Right lobe of liver (tissue), 6 donors: ENCODE measurements around the gene ABCA9. TPM values are rescaled to one million over a fixed set of nuclear protein-coding genes. Genes with fewer than 3 reads are reported as not detected.
A peak's percentile ranks its signal among the peaks of the same experiment; 100 is the strongest.

Experiments
- ATAC-seq, 4 donors: fragments of 200-7000 bp; cut with Tn5 transposase; one replicate each; pipeline ENCODE4 v1.9.1; 2020; ENCODE audit warnings: mild to moderate bottlenecking in 4 of 4, moderate library complexity in 4 of 4
- DNase-seq, 3 donors: peaks; one replicate each; pipeline ENCODE4 v3.0.0-alpha.2; 2020
- H3K27ac ChIP-seq, 3 donors: fragments of 200-600 bp; one replicate each; pipeline ENCODE4 v1.8.0; 2022
- H3K27me3 ChIP-seq, 2 donors: fragments of 200-600 bp; one replicate each; pipeline ENCODE4 v1.8.0; 2022
- H3K36me3 ChIP-seq, 4 donors: fragments of 200-600 bp; sonication (generic) in 1 of 4; one replicate each; pipeline versions ENCODE4 v1.5.1 to v1.8.0; 2017 to 2022; ENCODE audit warnings: control low read depth in 1 of 4
- H3K4me1 ChIP-seq, 4 donors: fragments of 200-600 bp; sonication (generic) in 1 of 4; one replicate each; pipeline versions ENCODE4 v1.5.1 to v1.8.0; 2017 to 2022; ENCODE audit warnings: control low read depth in 1 of 4
- H3K4me3 ChIP-seq, 3 donors: fragments of 200-600 bp; one replicate each; pipeline ENCODE4 v1.8.0; 2022
- H3K9me3 ChIP-seq, 4 donors: fragments of 200-600 bp; sonication (generic) in 1 of 4; one replicate each; pipeline versions ENCODE4 v1.5.1 to v1.8.0; 2017 to 2022; ENCODE audit warnings: control low read depth in 1 of 4
- POLR2A ChIP-seq: fragments of 450-650 bp; IDR thresholded peaks from one replicate; pipeline ENCODE4 v1.6.1; 2017; ENCODE audit warnings: antibody characterized with exemption, mild to moderate bottlenecking
- WGBS: methylation state at CpG from one replicate; pipeline ENCODE4 v1.1.6; 2018; ENCODE audit warnings: low coverage, low lambda C conversion rate; ENCODE audit not compliant: insufficient coverage; ENCODE audit errors: missing lambda C conversion rate; 5-methylcytosine and 5-hydroxymethylcytosine counted together
- intact Hi-C, 2 donors: fragments of 100-400 bp; cut with DNase I; formaldehyde crosslinking; loops; one replicate each; pipeline versions ENCODE4 v1.11.2 to v1.14.1; 2022
- total RNA-seq, 6 experiments: library from RNA; depleted of rRNA in 2 of 6; stranded (reverse); fragments of >200 nt in 2 of 6; fragmentation: NEBNext Ultra II Directional in 3 of 6; extraction: Animal tissue kit (Norgen Biotek cat#: 25700) in 3 of 6; gene quantifications; one replicate each; pipeline versions ENCODE4 v1.1.0 to v1.2.4, GENCODE V29; 2016 to 2023
- TF ChIP-seq, protein P1 (sequence below), 4 donors: fragments of 200-600 bp in 3 of 4; fragments of 450-650 bp in 1 of 4; IDR thresholded peaks; one replicate each; pipeline versions ENCODE4 v1.5.1 to v1.8.0; 2016 to 2022; ENCODE audit warnings: antibody characterized with exemption in 4 of 4, mild to moderate bottlenecking in 2 of 4
- donor health status: DM: no; HTN: yes; CAD: no.
- donor health status: DM: no; HTN: no; CAD: no.
- donor health status: DM: no; HTN: no; CAD: no.
- donor health status: DM: no; HTN: yes; CAD: no.
- donor health status: DM: no; HTN: yes; CAD: no.

Gene ABCA9
- total RNA-seq, 6 experiments from 2014 or later = 4.9 to 19.4 (median 8.8) TPM

DNA sequence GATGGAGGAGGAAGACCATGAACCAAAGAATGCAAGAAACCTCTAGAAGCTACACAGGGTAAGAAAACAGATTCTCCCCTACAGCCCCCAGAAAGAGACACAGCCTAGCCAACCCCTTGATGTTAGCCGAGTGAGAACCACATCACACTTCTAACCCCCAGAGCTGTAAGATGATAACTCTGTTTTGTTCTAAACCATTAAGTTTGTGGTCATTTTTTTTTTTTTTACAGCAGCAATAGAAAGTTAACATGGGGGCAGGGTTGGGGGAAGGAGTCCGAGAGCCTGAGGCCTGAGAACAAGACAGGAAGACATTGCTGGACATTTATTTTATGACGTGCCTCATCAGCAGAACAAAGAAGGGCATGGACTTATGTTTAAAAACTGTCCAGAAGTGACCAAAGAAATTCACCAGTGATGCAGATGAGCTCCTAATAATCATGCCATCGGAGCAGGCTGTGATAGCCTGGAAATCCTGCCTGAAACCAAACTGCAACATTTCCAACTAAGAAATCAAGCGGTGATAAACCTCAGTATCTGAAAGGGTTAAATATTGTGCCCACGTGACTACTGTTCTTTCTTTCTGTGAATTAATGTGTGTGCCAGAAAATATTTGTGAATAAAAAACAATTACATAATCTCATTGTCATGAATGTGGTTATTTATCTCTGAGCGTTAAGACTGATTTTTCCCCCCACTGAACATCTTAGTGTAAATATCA lies 1.1 kb downstream of the ABCA9 start:
- H3K4me3 ChIP-seq = no peak overlapping the region
- TF ChIP-seq, protein P1, sequence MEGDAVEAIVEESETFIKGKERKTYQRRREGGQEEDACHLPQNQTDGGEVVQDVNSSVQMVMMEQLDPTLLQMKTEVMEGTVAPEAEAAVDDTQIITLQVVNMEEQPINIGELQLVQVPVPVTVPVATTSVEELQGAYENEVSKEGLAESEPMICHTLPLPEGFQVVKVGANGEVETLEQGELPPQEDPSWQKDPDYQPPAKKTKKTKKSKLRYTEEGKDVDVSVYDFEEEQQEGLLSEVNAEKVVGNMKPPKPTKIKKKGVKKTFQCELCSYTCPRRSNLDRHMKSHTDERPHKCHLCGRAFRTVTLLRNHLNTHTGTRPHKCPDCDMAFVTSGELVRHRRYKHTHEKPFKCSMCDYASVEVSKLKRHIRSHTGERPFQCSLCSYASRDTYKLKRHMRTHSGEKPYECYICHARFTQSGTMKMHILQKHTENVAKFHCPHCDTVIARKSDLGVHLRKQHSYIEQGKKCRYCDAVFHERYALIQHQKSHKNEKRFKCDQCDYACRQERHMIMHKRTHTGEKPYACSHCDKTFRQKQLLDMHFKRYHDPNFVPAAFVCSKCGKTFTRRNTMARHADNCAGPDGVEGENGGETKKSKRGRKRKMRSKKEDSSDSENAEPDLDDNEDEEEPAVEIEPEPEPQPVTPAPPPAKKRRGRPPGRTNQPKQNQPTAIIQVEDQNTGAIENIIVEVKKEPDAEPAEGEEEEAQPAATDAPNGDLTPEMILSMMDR (IDR thresholded peaks at IDR 0.05) = no peak
- no peak for TF ChIP-seq POLR2A
- 64% methylated on average over 7 of the region's 7 CpGs for WGBS
- H3K36me3 ChIP-seq = peaks cover 0 to 4% (median 0%) of the 10 kb centered on the region in 4 donors
- no peaks in the 10 kb centered on the region for H3K9me3 ChIP-seq
- H3K27me3 ChIP-seq = no peaks in the 10 kb centered on the region
- no peak for ATAC-seq
- peak overlapping the region in 1 of 3 donors; percentile 19 for H3K27ac ChIP-seq
- intact Hi-C loops = no loop called here
- no peaks in the 10 kb centered on the region for H3K4me1 ChIP-seq
- DNase-seq = no peak

DNA sequence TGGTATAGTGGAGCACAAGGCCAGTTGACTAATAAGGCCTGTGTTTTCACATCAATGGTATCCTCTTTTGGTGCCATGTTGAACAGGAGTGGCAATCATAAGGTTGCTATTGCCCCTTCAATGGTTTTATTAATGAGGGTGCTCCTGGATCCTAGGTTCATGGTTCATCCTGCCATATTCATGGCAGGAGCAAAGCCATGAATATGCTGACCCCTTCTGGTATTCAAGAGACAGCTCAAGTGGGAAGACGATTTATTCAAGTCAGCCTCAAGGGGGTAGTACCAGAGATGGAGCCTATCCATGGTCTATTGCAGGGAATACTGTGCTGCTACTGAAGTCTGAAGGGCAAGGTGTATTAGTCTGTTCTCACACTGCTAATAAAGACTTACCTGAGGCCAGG lies 2.6 kb downstream of the ABCA9 start:
- DNase-seq (no peak), ATAC-seq (peak in 3 of 4 donors; percentile 18 to 48 (median 43))
- TF ChIP-seq, protein P1 (IDR thresholded peaks at IDR 0.05) = peak in 1 of 4 donors; percentile 6
- no peak for TF ChIP-seq POLR2A
- Histone ChIP-seq H3K4me3 (no peak overlapping the region), H3K36me3 (no peaks in the 10 kb centered on the region), H3K27ac (no peak overlapping the region), H3K27me3 (no peaks in the 10 kb centered on the region), H3K4me1 (no peaks in the 10 kb centered on the region), H3K9me3 (no peaks in the 10 kb centered on the region)
- 83% methylated on average over 1 of the region's 1 CpG for WGBS
- intact Hi-C loops = no loop called here

DNA sequence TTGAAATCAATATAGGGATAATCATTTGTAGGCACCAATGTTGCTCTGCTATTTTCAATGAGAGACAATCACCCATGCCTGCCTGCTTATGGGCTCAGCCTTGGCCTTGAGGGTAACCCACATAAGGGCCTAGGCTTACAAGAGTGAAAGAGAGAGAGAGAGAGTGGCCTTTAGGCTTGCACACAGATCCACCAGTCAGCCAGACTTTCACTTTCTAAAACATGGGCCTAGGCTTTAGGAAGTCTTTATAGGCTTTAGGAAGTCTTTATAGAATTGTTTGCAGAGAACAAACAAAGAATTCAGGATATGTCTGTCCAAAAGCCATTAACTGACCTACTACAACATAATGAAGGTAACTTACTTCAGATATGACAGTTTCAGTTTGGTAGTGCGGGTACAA lies 3.4 kb downstream of the ABCA9 start:
- Histone ChIP-seq H3K27ac (no peak overlapping the region), H3K4me1 (no peaks in the 10 kb centered on the region), H3K36me3 (no peaks in the 10 kb centered on the region), H3K9me3 (no peaks in the 10 kb centered on the region), H3K27me3 (no peaks in the 10 kb centered on the region), H3K4me3 (no peak overlapping the region)
- TF ChIP-seq, protein P1 (IDR thresholded peaks at IDR 0.05) = no peak
- TF ChIP-seq POLR2A = no peak
- WGBS = 86% methylated on average over 1 of the region's 1 CpG
- intact Hi-C loops = no loop called here
- DNase-seq (no peak), ATAC-seq (peak in 1 of 4 donors; percentile 14)

DNA sequence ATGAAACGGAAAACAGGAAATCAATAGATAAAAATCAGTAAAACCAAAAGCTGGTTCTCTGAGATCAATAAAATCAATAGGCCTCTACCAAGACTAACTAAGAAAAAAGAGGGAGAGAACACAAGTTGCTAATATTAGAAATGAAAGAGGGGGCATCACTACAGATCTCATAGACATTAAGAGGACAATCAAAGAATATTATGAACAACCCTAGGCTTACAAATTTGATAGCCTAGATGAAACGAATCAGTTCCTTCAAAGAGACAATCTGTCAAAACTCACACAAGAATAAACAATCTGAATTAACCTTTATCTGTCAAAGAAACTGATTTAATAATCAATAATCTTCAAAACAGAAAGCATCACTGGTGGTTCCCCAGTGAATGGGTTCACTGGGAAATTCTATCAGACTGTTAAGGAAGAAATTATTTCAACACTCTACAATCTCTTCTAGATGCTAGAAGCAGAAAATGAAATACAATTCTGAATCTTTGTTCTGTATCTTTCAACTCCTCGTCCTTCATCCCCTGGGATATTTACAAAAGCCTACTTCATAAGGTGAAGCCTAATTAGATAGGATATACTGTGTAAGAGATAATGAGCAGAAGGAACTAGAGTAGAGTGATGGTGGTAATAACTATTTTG lies 4.4 kb downstream of the ABCA9 start:
- DNase-seq (no peak), ATAC-seq (no peak)
- H3K9me3 ChIP-seq = no peaks in the 10 kb centered on the region
- H3K27ac ChIP-seq = no peak overlapping the region
- H3K36me3 ChIP-seq = no peaks in the 10 kb centered on the region
- H3K4me3 ChIP-seq = no peak overlapping the region
- intact Hi-C loops = no loop called here
- TF ChIP-seq POLR2A = no peak
- WGBS = 86% methylated on average over 3 of the region's 3 CpGs
- H3K27me3 ChIP-seq = no peaks in the 10 kb centered on the region
- no peaks in the 10 kb centered on the region for H3K4me1 ChIP-seq

DNA sequence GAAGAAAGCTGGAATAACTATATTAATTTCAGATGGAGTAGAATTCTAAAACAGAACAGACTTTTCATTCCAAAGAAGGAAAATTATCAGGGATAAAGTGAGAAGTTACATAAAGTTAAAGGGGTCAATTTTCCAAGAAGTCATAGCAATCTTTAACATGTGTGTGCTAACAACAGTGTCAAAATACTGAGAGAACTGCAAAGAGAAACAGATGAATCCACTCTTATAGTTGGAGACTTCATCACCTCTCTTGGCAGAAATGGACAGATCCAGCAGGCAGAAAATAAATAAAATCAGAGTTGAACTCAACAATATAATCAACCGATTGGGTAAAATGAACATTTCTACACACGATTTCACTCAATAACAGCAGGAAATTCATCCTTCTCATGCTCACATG lies 5.4 kb downstream of the ABCA9 start:
- Histone ChIP-seq H3K27ac (no peak overlapping the region), H3K4me1 (no peaks in the 10 kb centered on the region), H3K4me3 (no peak overlapping the region), H3K36me3 (no peaks in the 10 kb centered on the region), H3K9me3 (no peaks in the 10 kb centered on the region), H3K27me3 (no peaks in the 10 kb centered on the region)
- DNase-seq = no peak
- no peak for ATAC-seq
- intact Hi-C loops = no loop called here
- no peak for TF ChIP-seq POLR2A
- TF ChIP-seq, protein P1 (IDR thresholded peaks at IDR 0.05) = no peak
- WGBS = 93% methylated on average over 2 of the region's 2 CpGs
